K562 (cell line): ENCODE measurements around the gene TSC22D3. TPM values are rescaled to one million over a fixed set of nuclear protein-coding genes. Genes with fewer than 3 reads are reported as not detected.
A peak's percentile ranks its signal among the peaks of the same experiment; 100 is the strongest.

Experiments used
- CBX1 ChIP-seq: sonication (generic); IDR thresholded peaks from 2 replicates; pipeline ENCODE4 v1.6.1; 2016; ENCODE audit warnings: antibody characterized with exemption, low read depth, mild to moderate bottlenecking
- CHD4 ChIP-seq: fragments of 200-600 bp; sonication (generic); IDR thresholded peaks from 3 replicates; pipeline ENCODE4 v1.6.1; 2012; ENCODE audit warnings: low read depth, mild to moderate bottlenecking, mixed read lengths, low read length, inconsistent platforms; ENCODE audit not compliant: insufficient read depth, insufficient replicate concordance, poor library complexity, severe bottlenecking
- DMBX1 ChIP-seq: fragments of 250-450 bp; sonication (Bioruptor Pico); IDR thresholded peaks from 2 replicates; pipeline ENCODE4 v1.8.0; 2022; ENCODE audit warnings: inconsistent platforms, mild to moderate bottlenecking, moderate library complexity, borderline replicate concordance
- DNMT1 ChIP-seq: fragments of 450-650 bp; IDR thresholded peaks from 2 replicates; pipeline ENCODE4 v1.6.1; 2016; ENCODE audit warnings: antibody characterized with exemption, mild to moderate bottlenecking
- FOXA1 ChIP-seq: fragments of 450-650 bp; IDR thresholded peaks from 2 replicates; pipeline ENCODE4 v1.6.1; 2016; ENCODE audit warnings: mild to moderate bottlenecking, borderline replicate concordance
- FOXM1 ChIP-seq, 2 experiments: fragments of 450-650 bp in 1 of 2; sonication (generic) in 1 of 2; formaldehyde crosslinking in 1 of 2; IDR thresholded peaks; 2 replicates each; pipeline versions ENCODE4 v1.6.1 to v1.9.0; 2017 to 2022; ENCODE audit warnings: low read depth in 2 of 2, mild to moderate bottlenecking in 2 of 2, missing genetic modification reagents in 1 of 2, moderate library complexity in 1 of 2
- FOXO4 ChIP-seq: fragments of 450-650 bp; formaldehyde crosslinking; IDR thresholded peaks from 2 replicates; pipeline ENCODE4 v1.4.0; 2020; ENCODE audit warnings: mild to moderate bottlenecking, moderate library complexity
- HIVEP1 ChIP-seq: fragments of 250-450 bp; sonication (Bioruptor Pico); IDR thresholded peaks from 2 replicates; pipeline ENCODE4 v1.4.0; 2020; ENCODE audit warnings: mild to moderate bottlenecking
- KAT7 ChIP-seq: sonication (generic); formaldehyde crosslinking; IDR thresholded peaks from 2 replicates; pipeline ENCODE4 v1.8.0; 2022; ENCODE audit warnings: missing genetic modification reagents, mild to moderate bottlenecking, borderline replicate concordance
- NR2F6 ChIP-seq: fragments of 450-650 bp; formaldehyde crosslinking; IDR thresholded peaks from 2 replicates; pipeline ENCODE4 v1.4.0; 2020; ENCODE audit warnings: mild to moderate bottlenecking
- POLR2AphosphoS2 ChIP-seq: IDR thresholded peaks from 2 replicates; pipeline ENCODE4 v1.6.1; 2012; ENCODE audit warnings: low read length, improper control_type of control experiment
- RNF219 ChIP-seq: fragments of 250-450 bp; sonication (Bioruptor Pico); IDR thresholded peaks from 2 replicates; pipeline ENCODE4 v1.5.0; 2022; ENCODE audit warnings: mild to moderate bottlenecking
- RUNX1 ChIP-seq: sonication (generic); IDR thresholded peaks from 2 replicates; pipeline ENCODE4 v1.6.1; 2016; ENCODE audit warnings: antibody characterized with exemption, low read depth
- SMARCA5 ChIP-seq: fragments of 450-650 bp; IDR thresholded peaks from 2 replicates; pipeline ENCODE4 v1.6.1; 2016
- SMC3 ChIP-seq: conservative IDR thresholded peaks from 2 replicates; pipeline ENCODE4 v1.6.1; 2011; ENCODE audit warnings: low read depth, low read length, improper control_type of control experiment; ENCODE audit not compliant: insufficient read depth
- STAT5B ChIP-seq: fragments of 250-450 bp; sonication (Bioruptor Pico); IDR thresholded peaks from 2 replicates; pipeline ENCODE4 v1.8.0; 2021; ENCODE audit warnings: mild to moderate bottlenecking, inconsistent platforms
- TOE1 ChIP-seq, 2 experiments: fragments of 450-650 bp in 1 of 2; sonication (generic) in 1 of 2; formaldehyde crosslinking in 1 of 2; IDR thresholded peaks; 2 replicates each; pipeline versions ENCODE4 v1.7.1 to v1.8.0; 2016 to 2022; ENCODE audit warnings: borderline replicate concordance in 2 of 2, mild to moderate bottlenecking in 2 of 2, antibody characterized with exemption in 1 of 2, inconsistent platforms in 1 of 2, low read depth in 1 of 2, missing genetic modification reagents in 1 of 2, moderate library complexity in 1 of 2
- XRCC5 ChIP-seq: fragments of 200-400 bp; formaldehyde crosslinking; IDR thresholded peaks from 2 replicates; pipeline ENCODE4 v1.6.1; 2017; ENCODE audit warnings: low read depth, mild to moderate bottlenecking, low read length
- ZBTB12 ChIP-seq: fragments of 250-450 bp; sonication (Bioruptor Pico); IDR thresholded peaks from 2 replicates; pipeline ENCODE4 v1.4.0; 2020
- ZBTB17 ChIP-seq: fragments of 450-650 bp; formaldehyde crosslinking; IDR thresholded peaks from 2 replicates; pipeline ENCODE4 v1.4.0; 2020; ENCODE audit warnings: mild to moderate bottlenecking
- ZNF212 ChIP-seq: fragments of 450-650 bp; formaldehyde crosslinking; IDR thresholded peaks from 2 replicates; pipeline ENCODE4 v1.4.0; 2020; ENCODE audit warnings: mild to moderate bottlenecking
- ZNF57 ChIP-seq: fragments of 450-650 bp; formaldehyde crosslinking; IDR thresholded peaks from 2 replicates; pipeline ENCODE4 v1.4.0; 2020; ENCODE audit warnings: mild to moderate bottlenecking, moderate library complexity
- ZNF764 ChIP-seq: fragments of 250-450 bp; sonication (Bioruptor Pico); IDR thresholded peaks from 2 replicates; pipeline ENCODE4 v1.4.0; 2020; ENCODE audit warnings: low read depth, mild to moderate bottlenecking, moderate library complexity
- polyA plus RNA-seq, 8 experiments: library from polyadenylated mRNA; depleted of rRNA in 4 of 8; stranded (reverse) in 5 of 8; unstranded in 3 of 8; fragments of >200 nt; fragmentation: Nextera tagmentation in 2 of 8; fragmentation: Illumina TruSeq in 1 of 8; extraction: Ambion mirVana in 2 of 8; extraction: Trizol in 1 of 8; gene quantifications; 2 replicates each; pipeline versions ENCODE4 v1.2.1 to v1.2.3, GENCODE V29; 2011 to 2014; ENCODE audit warnings: inconsistent platforms in 1 of 8, missing spikeins in 1 of 8
- total RNA-seq, 7 experiments: library from RNA; depleted of rRNA in 6 of 7; stranded (reverse); fragments of >200 nt in 6 of 7; fragmentation: Illumina TruSeq in 2 of 7; extraction: Trizol in 2 of 7; gene quantifications; 2 replicates each; pipeline versions ENCODE4 v1.2.1 to v1.2.3, GENCODE V29; 2011 to 2021; ENCODE audit warnings: low replicate concordance in 1 of 7

Gene TSC22D3
- total and polyA plus RNA-seq, 9 of the 15 experiments (the other 6 are each of a cell fraction or from before 2014, with no cell fraction given), result 0.48 to 3.0 (median 0.87) TPM

- TF ChIP-seq RUNX1 (no peak), ZBTB17 (no peak), FOXA1 (no peak), FOXM1 (IDR thresholded peaks at IDR 0.05; ENCODE audit: low read depth) (no peak), FOXM1 (CRISPR knock-in tag; IDR thresholded peaks at IDR 0.05; ENCODE audit: low read depth) (no peak), ZNF764 (CRISPR knock-in tag) (no peak), CBX1 (0 out of 2 replicates have a peak, but pooled peaks have one; percentile 51), FOXO4 (no peak), POLR2AphosphoS2 (no peak), ZNF57 (CRISPR knock-in tag) (no peak), ZBTB12 (CRISPR knock-in tag) (no peak), ZNF212 (CRISPR knock-in tag) (no peak), CHD4 (peak; percentile 59), HIVEP1 (CRISPR knock-in tag) (no peak), STAT5B (CRISPR knock-in tag) (no peak), KAT7 (CRISPR knock-in tag) (no peak), SMARCA5 (peak; percentile 87; the same call in 1 of the 2 replicates), DMBX1 (no peak), SMC3 (no peak), DNMT1 (no peak), NR2F6 (CRISPR knock-in tag) (no peak), RNF219 (CRISPR knock-in tag) (no peak), XRCC5 (no peak), TOE1 (IDR thresholded peaks at IDR 0.05; ENCODE audit: borderline replicate concordance) (no peak), TOE1 (CRISPR knock-in tag; IDR thresholded peaks at IDR 0.05; ENCODE audit: borderline replicate concordance, low read depth) (no peak)
Observed at GRCh38 chrX:107674480-107675364, 100.9 kb downstream of the TSC22D3 start (continued).
